ENCODE data around the gene PLEKHG1.

GRCh38 chr6:150589852-150590251 is 9.8 kb upstream of the PLEKHG1 start:
- TF ChIP-seq CTCF (IDR thresholded peaks at IDR 0.05) (no peak), POLR2AphosphoS5 (IDR thresholded peaks at IDR 0.05) (no peak), POLR2A (IDR thresholded peaks at IDR 0.05) (no peak), EP300 (IDR thresholded peaks at IDR 0.05) (no peak)
